Measurements from ENCODE around the gene PALLD.
"Not testable (repeated sequence)": the region's sequence is repeated elsewhere in the genome, so short reads cannot be mapped to it uniquely, and the experiment has no call there.

The PALLD gene

GRCh38 chr4:168928875-168929274 is 432.0 kb downstream of the PALLD start:
- DNase-seq = no peak

GRCh38 chr4:168930413-168931196 is 433.8 kb downstream of the PALLD start:
- DNase-seq = no peak

GRCh38 chr4:168931215-168931650 is 434.4 kb downstream of the PALLD start:
- DNase-seq = no peak

GRCh38 chr4:168932138-168932537 is 435.3 kb downstream of the PALLD start:
- no peak for DNase-seq

GRCh38 chr4:168933423-168933822 is 436.6 kb downstream of the PALLD start:
- DNase-seq = no peak

GRCh38 chr4:168937473-168937872 is 440.6 kb downstream of the PALLD start:
- DNase-seq = not testable (repeated sequence)

GRCh38 chr4:168942985-168943384 is 446.1 kb downstream of the PALLD start:
- DNase-seq = no peak

GRCh38 chr4:168945291-168945690 is 448.4 kb downstream of the PALLD start:
- no peak for DNase-seq

- DNase-seq = not testable (repeated sequence)
Measured at GRCh38 chr4:168952821-168953246, 456.0 kb downstream of the PALLD start.

GRCh38 chr4:168955674-168956073 is 458.8 kb downstream of the PALLD start:
- no peak for DNase-seq

- DNase-seq = no peak
Measured at GRCh38 chr4:168960716-168961115, 463.9 kb downstream of the PALLD start.

GRCh38 chr4:168972596-168972995 is 475.7 kb downstream of the PALLD start:
- no peak for DNase-seq
